ENCODE results near the gene DAO. TPM values are rescaled to one million over a fixed set of nuclear protein-coding genes. Genes with fewer than 3 reads are reported as not detected.

The DAO gene
- total RNA-seq, 1 experiment from 2014 or later = not detected

DNA sequence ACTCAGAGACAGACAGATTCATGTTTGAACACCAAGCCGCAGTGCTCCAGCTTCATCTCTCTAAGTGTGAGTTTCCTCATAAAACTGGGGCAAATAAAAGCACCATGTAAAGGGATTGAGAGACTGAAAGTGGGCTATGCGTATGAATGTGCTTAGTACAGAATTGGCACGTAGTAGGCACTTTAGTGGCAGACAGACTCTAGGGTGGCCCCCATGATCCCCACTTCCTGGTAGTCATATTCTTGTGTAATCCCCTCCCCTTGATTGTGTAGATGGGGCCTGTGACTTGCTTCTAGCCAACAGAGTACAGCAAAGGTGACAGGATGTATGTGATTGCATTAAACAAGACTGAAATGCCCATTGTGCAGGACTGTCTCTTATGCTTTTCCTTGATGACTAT lies 43.0 kb downstream of the DAO start:
- Histone ChIP-seq H3K27me3 (no peaks in the 10 kb centered on the region), H3K9me3 (peaks cover 3% of the 10 kb centered on the region; the same call in 1 of the 2 replicates), H3K4me3 (no peak overlapping the region), H3K36me3 (no peaks in the 10 kb centered on the region)
- DNase-seq = no peak

DNA sequence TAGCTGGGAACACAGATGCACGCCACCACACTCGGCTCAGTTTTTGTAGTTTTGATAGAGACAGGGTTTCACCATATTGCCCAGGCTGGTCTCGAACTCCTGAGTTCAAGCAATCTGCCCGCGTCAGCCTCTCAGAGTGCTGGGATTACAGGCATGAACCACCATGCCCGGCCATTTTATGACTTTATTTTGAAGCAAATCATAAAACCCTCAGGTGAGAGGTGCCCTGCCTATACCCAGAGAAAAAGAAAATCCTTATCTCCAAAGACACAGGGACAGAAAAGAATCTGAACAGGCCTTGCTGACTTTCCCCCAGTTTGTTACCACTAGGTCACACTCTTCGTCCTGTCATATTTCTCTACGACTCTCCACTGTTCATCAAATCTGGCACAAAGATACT lies 48.8 kb downstream of the DAO start:
- H3K36me3 ChIP-seq = no peaks in the 10 kb centered on the region
- H3K4me3 ChIP-seq = no peak overlapping the region
- peaks cover 3% of the 10 kb centered on the region; the same call in 1 of the 2 replicates for H3K9me3 ChIP-seq
- no peaks in the 10 kb centered on the region for H3K27me3 ChIP-seq
- no peak for DNase-seq

DNA sequence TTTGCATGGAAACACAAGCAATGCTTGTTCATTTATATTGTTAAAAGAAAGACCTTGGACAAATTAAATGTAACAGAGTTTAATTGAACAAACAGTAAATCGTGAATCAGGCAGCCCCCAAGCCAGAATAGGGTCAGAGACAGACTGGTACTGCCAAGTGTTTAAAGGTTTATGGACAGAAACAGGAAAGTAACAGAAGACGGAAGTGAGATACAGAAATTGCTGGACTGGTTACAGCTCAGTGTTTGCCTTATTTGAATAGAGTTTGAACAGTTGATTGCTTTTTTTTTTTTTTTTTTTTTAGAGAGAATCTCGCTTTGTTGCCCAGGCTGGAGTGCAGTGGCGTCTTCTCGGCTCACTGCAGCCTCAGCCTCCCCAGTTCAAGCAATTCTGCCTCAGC lies 50.3 kb downstream of the DAO start:
- Histone ChIP-seq H3K9me3 (peaks cover 3% of the 10 kb centered on the region; the same call in 1 of the 2 replicates), H3K36me3 (no peaks in the 10 kb centered on the region), H3K27me3 (no peaks in the 10 kb centered on the region), H3K4me3 (no peak overlapping the region)
- no peak for DNase-seq

DNA sequence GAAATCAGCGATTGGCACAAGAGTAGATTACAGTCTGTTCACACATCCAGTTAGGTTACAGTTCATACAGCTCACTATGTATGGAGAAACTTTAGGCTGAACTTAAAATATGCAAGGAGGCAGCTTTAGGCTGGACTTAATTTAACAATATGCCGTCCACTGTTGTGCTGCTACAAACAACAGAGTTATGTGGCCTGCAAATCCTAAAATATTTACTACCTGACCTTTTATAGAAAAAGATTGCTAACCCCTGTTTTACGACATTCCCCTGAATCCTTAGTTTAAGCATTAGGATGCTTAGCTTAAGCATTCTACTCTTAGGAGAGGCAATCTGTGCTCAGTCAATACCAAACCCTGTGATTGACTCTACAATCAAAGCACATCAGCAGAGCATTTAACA lies 50.9 kb downstream of the DAO start:
- peaks cover 3% of the 10 kb centered on the region; the same call in 1 of the 2 replicates for H3K9me3 ChIP-seq
- no peaks in the 10 kb centered on the region for H3K27me3 ChIP-seq
- H3K4me3 ChIP-seq = no peak overlapping the region
- no peak for DNase-seq
- H3K36me3 ChIP-seq = no peaks in the 10 kb centered on the region

DNA sequence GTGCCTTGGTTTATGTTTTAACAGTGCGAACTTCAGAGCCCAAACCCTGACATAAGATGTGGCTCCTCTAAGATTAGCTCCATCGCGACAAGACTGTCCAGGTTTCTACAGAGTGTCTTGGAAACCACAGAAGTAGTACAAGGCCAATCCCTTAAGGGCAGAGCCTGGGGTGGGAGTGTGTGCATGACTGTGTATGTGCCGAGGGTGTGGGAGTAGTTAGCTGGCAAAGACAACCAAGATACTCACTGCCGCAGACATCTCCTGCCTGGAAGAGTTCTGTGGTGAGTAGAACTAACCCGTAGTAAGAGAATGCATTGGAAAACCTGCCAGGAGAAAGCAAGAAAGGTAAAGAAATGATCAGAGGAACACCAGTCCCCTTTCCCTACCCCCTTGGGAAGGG lies 54.1 kb downstream of the DAO start:
- no peak for DNase-seq
- Histone ChIP-seq H3K4me3 (no peak overlapping the region), H3K36me3 (no peaks in the 10 kb centered on the region), H3K9me3 (no peaks in the 10 kb centered on the region), H3K27me3 (no peaks in the 10 kb centered on the region)

DNA sequence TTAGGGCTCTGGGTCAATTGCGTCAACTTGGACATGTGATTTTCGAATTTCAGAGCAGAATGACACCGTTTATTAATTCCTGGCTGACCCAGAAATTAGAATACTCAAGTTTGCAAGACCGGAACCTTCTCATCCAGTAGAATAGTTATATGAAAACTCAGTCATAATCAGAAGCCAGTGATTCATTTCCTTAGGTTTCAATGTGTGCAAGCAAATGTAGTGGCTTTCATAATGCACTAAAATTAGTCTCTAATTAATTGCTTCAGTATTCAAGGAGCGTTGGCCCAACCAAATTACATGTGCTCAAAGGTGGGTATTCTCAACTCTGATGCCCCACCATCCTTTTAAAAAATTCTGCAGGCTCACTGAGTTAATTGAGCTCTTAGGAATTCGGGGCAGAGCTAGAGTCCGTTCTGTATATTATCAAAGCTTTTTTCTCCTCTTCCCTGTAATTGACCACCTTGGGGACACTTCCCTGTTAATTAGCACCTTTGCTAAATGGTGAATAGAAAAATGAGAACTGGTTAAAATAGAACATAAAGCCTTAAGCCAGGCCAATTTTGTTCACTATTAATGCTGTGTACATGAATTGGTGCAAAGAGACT lies 55.4 kb downstream of the DAO start:
- no peaks in the 10 kb centered on the region for H3K27me3 ChIP-seq
- H3K4me3 ChIP-seq = no peak overlapping the region
- H3K9me3 ChIP-seq = no peaks in the 10 kb centered on the region
- DNase-seq = no peak
- H3K36me3 ChIP-seq = no peaks in the 10 kb centered on the region

DNA sequence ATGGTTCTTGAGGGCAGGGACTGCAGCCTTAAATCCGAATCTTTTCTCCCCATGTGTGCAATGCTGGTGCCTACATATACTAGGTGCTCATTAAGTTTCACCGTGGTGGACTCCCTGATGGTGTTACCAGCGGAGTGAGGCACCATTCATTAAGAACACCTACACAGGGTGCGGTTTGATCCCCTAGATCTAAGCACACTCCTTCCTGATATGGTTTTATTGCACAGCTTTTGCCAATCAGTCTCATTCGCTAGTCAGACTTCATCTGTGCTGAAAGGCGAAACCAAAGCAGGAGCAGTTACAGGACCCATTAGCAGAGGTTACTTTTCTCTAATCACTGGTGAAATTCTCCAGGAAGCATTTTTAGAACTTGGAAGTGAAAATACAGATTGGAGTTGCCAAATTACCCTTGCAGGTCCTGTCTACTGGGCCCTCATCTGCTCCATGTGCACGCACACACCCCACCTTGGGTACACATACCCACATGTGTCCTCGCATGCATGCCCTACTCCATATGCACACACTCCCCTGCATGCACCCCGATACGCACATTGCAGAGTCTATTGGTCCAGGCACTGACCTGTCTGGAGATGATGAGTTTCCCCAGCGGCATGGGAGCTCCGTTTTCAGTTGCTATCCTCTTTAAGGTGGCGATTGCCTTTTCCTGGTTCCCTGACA lies 58.5 kb downstream of the DAO start:
- no peak overlapping the region for H3K4me3 ChIP-seq
- DNase-seq = no peak

DNA sequence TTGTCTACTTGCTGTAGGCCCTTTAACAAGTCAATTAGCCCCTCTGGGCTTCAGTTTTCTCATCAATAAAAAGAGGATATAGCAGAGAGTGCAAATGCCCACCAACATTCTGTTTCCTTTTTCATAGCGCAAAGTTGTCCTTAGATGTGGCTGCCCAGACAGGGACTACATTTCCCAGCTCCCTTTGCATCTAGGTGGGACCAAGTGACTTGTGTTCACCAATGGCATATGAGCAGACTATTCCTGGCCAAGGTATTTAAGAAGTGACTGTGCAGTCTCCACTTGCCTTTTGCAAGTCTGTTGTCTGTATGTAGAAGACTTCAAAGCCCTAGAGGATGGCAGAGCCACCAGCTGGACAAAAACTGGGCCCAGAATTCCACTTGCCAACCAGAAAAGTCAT lies 59.7 kb downstream of the DAO start:
- no peaks in the 10 kb centered on the region for H3K27me3 ChIP-seq
- no peak for DNase-seq
- no peak overlapping the region for H3K4me3 ChIP-seq
- no peaks in the 10 kb centered on the region for H3K9me3 ChIP-seq
- no peaks in the 10 kb centered on the region for H3K36me3 ChIP-seq

More for the DNA sequence above, 58.5 kb downstream of the DAO start:
- Histone ChIP-seq H3K27me3 (no peaks in the 10 kb centered on the region), H3K9me3 (no peaks in the 10 kb centered on the region), H3K36me3 (no peaks in the 10 kb centered on the region)

DNA sequence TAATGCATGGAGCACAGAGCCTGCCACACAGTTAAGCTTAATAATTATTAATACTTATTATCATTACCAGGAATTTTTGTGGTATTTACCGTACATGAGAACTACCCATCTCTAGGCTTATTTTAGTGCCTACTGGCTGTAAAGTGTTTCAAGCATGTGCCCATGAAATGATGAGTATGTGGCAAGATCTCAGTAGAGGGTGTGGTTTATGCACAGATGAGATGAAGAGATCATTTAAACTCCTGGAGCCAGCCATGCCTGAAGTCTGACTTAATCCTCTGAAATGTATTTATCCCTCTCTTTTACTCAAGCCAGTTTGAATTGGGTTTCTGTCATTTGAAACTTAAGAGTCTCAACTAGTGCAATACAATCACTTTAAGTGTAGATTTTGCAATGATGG lies 60.2 kb downstream of the DAO start:
- Histone ChIP-seq H3K9me3 (no peaks in the 10 kb centered on the region), H3K4me3 (no peak overlapping the region), H3K36me3 (no peaks in the 10 kb centered on the region), H3K27me3 (no peaks in the 10 kb centered on the region)
- DNase-seq = no peak

DNA sequence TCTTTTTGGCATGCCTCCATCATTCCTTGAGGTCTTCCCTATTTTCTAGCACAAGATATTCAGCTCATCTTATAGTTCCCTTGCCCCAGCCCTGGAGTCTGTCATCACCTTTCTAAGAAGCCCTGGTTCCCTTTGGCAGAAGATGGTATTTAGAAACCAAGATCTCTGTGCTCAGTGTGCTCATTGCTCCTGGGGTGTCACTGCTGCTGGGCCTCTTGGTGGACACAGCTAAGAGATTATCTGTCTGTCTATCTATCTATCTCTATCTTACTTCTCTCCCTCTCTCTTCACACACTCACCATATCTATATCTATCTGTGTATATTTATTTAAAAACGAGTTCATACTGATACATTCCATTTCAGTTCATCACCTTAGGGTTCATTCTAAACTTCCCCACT lies 67.2 kb downstream of the DAO start:
- Histone ChIP-seq H3K9me3 (peaks cover 8% of the 10 kb centered on the region; the same call in 1 of the 2 replicates), H3K4me3 (no peak overlapping the region), H3K27me3 (no peaks in the 10 kb centered on the region), H3K36me3 (no peaks in the 10 kb centered on the region)
- DNase-seq = no peak

DNA sequence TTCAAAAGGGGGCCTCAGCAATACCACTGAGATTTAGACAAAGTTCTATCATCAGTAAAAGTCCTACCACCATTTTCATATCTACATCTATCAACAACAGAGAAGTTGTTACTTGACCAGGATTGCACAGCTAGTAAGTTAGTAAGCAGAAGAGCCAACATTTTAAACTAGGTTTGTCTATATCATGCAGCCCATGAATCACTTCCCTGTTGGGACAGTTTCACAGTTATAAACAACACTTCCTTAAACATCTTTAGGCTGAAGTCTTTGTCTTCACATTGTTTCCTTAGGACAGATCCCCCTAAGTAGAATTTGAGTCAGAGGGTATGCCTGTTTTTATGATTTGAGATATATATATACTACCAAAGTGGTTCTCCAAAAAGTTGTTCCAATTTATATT lies 68.5 kb downstream of the DAO start:
- DNase-seq = no peak
- H3K27me3 ChIP-seq = no peaks in the 10 kb centered on the region
- H3K4me3 ChIP-seq = no peak overlapping the region
- H3K36me3 ChIP-seq = no peaks in the 10 kb centered on the region
- H3K9me3 ChIP-seq = peaks cover 8% of the 10 kb centered on the region; the same call in 1 of the 2 replicates

DNA sequence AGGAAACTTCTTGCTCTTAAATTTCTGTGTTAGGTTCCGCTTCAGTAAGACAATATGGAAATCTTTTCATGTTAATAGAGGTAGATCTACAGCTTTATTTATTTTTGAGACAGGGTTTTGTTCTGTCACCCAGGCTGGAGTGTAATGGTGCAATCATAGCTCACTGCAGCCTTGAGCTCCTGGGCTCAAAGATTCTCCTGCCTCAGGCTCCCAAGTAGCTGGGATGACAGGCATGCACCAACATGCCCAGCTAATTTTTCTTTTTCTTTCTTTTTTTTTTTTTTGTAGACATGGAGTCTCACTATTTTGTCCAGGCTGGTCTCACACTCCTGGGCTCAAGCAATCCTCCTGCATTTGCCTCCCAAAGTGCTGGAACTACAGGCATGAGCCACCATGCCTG lies 70.1 kb downstream of the DAO start:
- no peak overlapping the region for H3K4me3 ChIP-seq

More for the DNA sequence above, 70.1 kb downstream of the DAO start:
- no peak for DNase-seq
- peaks cover 8% of the 10 kb centered on the region; the same call in 1 of the 2 replicates for H3K9me3 ChIP-seq
- H3K36me3 ChIP-seq = no peaks in the 10 kb centered on the region
- no peaks in the 10 kb centered on the region for H3K27me3 ChIP-seq

Other genes starting within 250 kb of the DAO start
- 0.39 and 2.5 TPM in 2 replicates for gene SELPLG, start 246.2 kb upstream of the DAO start, total RNA-seq (2014; rRNA removed; shearing (Covaris generic); ENCODE audit: low replicate concordance)
- 228 and 229 TPM in 2 replicates for gene CORO1C, start 148.6 kb upstream of the DAO start, total RNA-seq (2014; rRNA removed; shearing (Covaris generic); ENCODE audit: low replicate concordance)
- 7.0 and 8.7 TPM in 2 replicates for gene SSH1, start 22.5 kb upstream of the DAO start, total RNA-seq (2014; rRNA removed; shearing (Covaris generic); ENCODE audit: low replicate concordance)
- not detected in 2 replicates for gene SVOP, start 141.0 kb downstream of the DAO start, total RNA-seq (2014; rRNA removed; shearing (Covaris generic); ENCODE audit: low replicate concordance)
- gene USP30, start 172.5 kb downstream of the DAO start, total RNA-seq (2014; rRNA removed; shearing (Covaris generic); ENCODE audit: low replicate concordance) = 6.1 and 18.8 TPM in 2 replicates
- gene ALKBH2, start 213.4 kb downstream of the DAO start, total RNA-seq (2014; rRNA removed; shearing (Covaris generic); ENCODE audit: low replicate concordance) = 46.7 and 54.9 TPM in 2 replicates
- 67.5 and 80.9 TPM in 2 replicates for gene UNG, start 217.5 kb downstream of the DAO start, total RNA-seq (2014; rRNA removed; shearing (Covaris generic); ENCODE audit: low replicate concordance)
- gene ACACB, start 236.5 kb downstream of the DAO start, total RNA-seq (2014; rRNA removed; shearing (Covaris generic); ENCODE audit: low replicate concordance) = 0.20 and 2.9 TPM in 2 replicates

Data from MG63 (cell line).